ENCODE measurements around the gene RPL31. TPM values are rescaled to one million over a fixed set of nuclear protein-coding genes. Genes with fewer than 3 reads are reported as not detected.

The RPL31 gene
- total RNA-seq, 4 donors from 2014 or later = 638 to 2,401 (median 1,440) TPM

DNA sequence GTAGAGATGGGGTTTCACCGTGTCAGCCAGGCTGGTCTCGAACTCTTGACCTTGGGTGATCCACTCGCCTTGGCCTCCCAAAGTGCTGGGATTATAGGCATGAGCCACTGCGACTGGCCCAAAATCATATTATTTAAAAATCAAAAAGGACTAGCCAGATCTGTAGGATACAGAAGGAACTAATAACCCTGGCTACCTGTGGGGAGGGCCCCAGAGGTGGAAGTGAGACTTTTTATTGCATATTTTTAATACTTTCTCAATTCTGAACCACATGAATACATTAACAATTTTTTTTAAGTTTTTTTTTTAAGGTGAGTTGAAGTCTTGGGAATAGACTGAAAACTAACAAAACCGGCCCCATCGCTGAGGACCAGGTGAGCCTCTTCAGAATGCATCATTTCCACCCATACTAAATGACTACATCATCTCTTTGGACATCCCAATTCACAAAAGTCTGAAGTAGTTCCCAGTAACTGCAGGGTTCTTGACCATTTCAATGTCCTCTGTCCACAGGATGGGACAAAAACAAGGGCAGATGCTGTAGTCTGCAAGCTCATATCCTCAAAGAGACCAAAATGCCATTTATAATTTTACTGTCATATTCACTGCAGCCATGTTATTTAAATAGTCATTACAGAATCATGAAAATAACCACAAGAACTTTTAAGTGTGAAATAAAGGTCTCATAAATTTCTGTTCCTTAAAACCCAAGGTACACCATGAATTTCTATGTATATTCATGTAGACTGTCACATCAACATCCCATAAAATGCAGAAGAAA is 21.4 kb downstream of the RPL31 start:
- DNase-seq = no peak
- TF ChIP-seq POLR2A (IDR thresholded peaks at IDR 0.05) (no peak), CTCF (IDR thresholded peaks at IDR 0.05) (no peak)
- Histone ChIP-seq H3K27ac (no peak overlapping the region), H3K9me3 (no peaks in the 10 kb centered on the region), H3K4me1 (no peaks in the 10 kb centered on the region), H3K36me3 (peaks cover 0 to 99% (median 23%) of the 10 kb centered on the region in 3 donors), H3K4me3 (no peak overlapping the region), H3K27me3 (no peaks in the 10 kb centered on the region)
- intact Hi-C loops (cut with DNase I) = no loop called here
- 96 to 98% methylated on average over 5 to 6 of the region's 6 CpGs for WGBS, 2 donors

DNA sequence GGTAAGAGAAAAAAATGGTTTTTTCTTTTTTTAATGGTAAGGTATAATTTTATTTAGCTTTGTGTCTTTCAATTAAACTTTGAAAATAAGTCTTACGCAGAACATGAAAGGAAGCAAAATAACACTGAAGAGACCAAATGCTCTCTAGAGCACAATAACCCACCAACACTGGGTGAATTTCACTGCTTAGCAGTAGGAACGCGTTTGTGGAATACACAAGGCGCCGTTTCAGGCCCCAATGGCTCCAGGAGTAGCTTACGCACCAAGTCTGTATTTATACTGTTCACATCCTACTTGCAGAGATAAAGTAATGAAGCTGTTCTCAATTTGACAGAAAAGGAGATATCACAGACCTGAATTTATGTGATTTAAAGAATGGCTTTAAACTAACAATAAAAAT is 23.5 kb downstream of the RPL31 start:
- Histone ChIP-seq H3K9me3 (no peaks in the 10 kb centered on the region), H3K27me3 (no peaks in the 10 kb centered on the region), H3K4me3 (no peak overlapping the region), H3K36me3 (peaks cover 0 to 94% (median 17%) of the 10 kb centered on the region in 3 donors), H3K4me1 (no peaks in the 10 kb centered on the region), H3K27ac (no peak overlapping the region)
- TF ChIP-seq CTCF (IDR thresholded peaks at IDR 0.05) = no peak
- TF ChIP-seq POLR2A (IDR thresholded peaks at IDR 0.05) = no peak
- intact Hi-C loops (cut with DNase I) = no loop called here
- 92 to 93% methylated on average over 6 of the region's 6 CpGs for WGBS, 2 donors
- no peak for DNase-seq

- H3K4me1 ChIP-seq = no peaks in the 10 kb centered on the region
- no peak for DNase-seq
- peaks cover 0 to 94% (median 13%) of the 10 kb centered on the region in 3 donors for H3K36me3 ChIP-seq
- no peaks in the 10 kb centered on the region for H3K27me3 ChIP-seq
- 63 to 66% methylated on average over 9 of the region's 9 CpGs for WGBS, 2 donors
- H3K4me3 ChIP-seq = no peak overlapping the region
- TF ChIP-seq CTCF (IDR thresholded peaks at IDR 0.05) = no peak
- TF ChIP-seq POLR2A (IDR thresholded peaks at IDR 0.05) = no peak
- H3K27ac ChIP-seq = no peak overlapping the region
- intact Hi-C loops (cut with DNase I) = no loop called here
- no peaks in the 10 kb centered on the region for H3K9me3 ChIP-seq
These were observed 24.2 kb downstream of the RPL31 start for GRCh38 chr2:101026253-101026701.

DNA sequence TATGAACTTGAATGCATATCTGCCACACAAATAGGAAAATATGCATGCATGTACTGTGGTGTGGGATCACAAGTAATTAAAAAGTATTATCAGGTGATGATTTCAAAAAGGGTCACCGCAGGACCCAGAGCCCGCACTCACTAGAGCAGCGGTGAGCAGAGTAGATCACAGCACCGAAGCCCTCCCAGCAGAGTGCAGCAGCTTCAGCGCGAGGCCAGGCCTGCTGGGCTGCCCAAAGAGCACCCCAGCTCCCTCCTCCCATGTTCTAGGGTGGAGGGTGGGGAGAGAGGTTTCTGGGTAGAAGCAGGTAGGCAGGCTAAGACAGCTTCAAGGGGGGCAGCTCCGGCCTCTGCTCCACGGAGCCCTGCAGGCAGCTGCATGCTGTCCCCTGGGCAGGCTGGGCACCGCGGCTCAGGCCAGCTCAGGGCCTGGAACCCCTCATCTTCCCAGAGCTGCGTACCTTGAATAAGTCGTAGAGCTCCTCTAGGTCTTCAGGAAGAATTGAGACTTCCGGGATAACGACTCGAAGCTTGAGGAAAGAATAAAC is 24.9 kb downstream of the RPL31 start:
- TF ChIP-seq CTCF (IDR thresholded peaks at IDR 0.05) = no peak
- no peak for TF ChIP-seq POLR2A (IDR thresholded peaks at IDR 0.05)
- peaks cover 0 to 94% (median 9%) of the 10 kb centered on the region in 3 donors for H3K36me3 ChIP-seq
- H3K4me1 ChIP-seq = no peaks in the 10 kb centered on the region
- no peak for DNase-seq
- WGBS, 2 donors = 85 to 89% methylated on average over 6 to 10 of the region's 15 CpGs
- H3K4me3 ChIP-seq = no peak overlapping the region
- no peaks in the 10 kb centered on the region for H3K27me3 ChIP-seq
- no peak overlapping the region for H3K27ac ChIP-seq
- H3K9me3 ChIP-seq = no peaks in the 10 kb centered on the region
- intact Hi-C loops (cut with DNase I) = no loop called here

GRCh38 chr2:101027852-101028251 is 25.8 kb downstream of the RPL31 start:
- H3K4me3 ChIP-seq = no peak overlapping the region
- no peaks in the 10 kb centered on the region for H3K27me3 ChIP-seq
- no peaks in the 10 kb centered on the region for H3K4me1 ChIP-seq
- no peaks in the 10 kb centered on the region for H3K9me3 ChIP-seq
- 86 to 91% methylated on average over 6 to 8 of the region's 8 CpGs for whole genome bisulfite sequencing, 2 donors
- no peak overlapping the region for H3K27ac ChIP-seq
- DNase-seq = no peak
- H3K36me3 ChIP-seq = peaks cover 0 to 94% (median 7%) of the 10 kb centered on the region in 3 donors
- TF ChIP-seq CTCF (IDR thresholded peaks at IDR 0.05) (no peak), POLR2A (IDR thresholded peaks at IDR 0.05) (no peak)
- intact Hi-C loops (cut with DNase I) = no loop called here
